Chondrocyte (in vitro differentiated cells): ENCODE results near the gene AGPAT1. TPM values are rescaled to one million over a fixed set of nuclear protein-coding genes. Genes with fewer than 3 reads are reported as not detected.

ENCODE experiments used
- DNase-seq: peaks from one replicate; pipeline ENCODE4 v3.0.0; 2021; ENCODE audit warnings: mixed read lengths, low spot score
- H3K27ac Mint-ChIP-seq: one replicate; pipeline ENCODE4 v1.8.0; 2021; ENCODE audit warnings: mild to moderate bottlenecking, moderate library complexity, mixed read lengths; ENCODE audit not compliant: unreplicated experiment
- H3K27me3 Mint-ChIP-seq: 2 replicates; pipeline ENCODE4 v1.8.0; 2021; ENCODE audit warnings: low read depth, mixed read lengths
- H3K36me3 Mint-ChIP-seq: 2 replicates; pipeline ENCODE4 v1.8.0; 2021; ENCODE audit warnings: low read depth, mixed read lengths
- H3K4me1 Mint-ChIP-seq: 2 replicates; pipeline ENCODE4 v1.8.0; 2021; ENCODE audit warnings: low read depth, mild to moderate bottlenecking, mixed read lengths
- H3K4me3 Mint-ChIP-seq: one replicate; pipeline ENCODE4 v1.8.0; 2021; ENCODE audit warnings: mild to moderate bottlenecking, moderate library complexity, mixed read lengths; ENCODE audit not compliant: unreplicated experiment
- H3K9me3 Mint-ChIP-seq: 2 replicates; pipeline ENCODE4 v1.8.0; 2021; ENCODE audit warnings: low read depth, mixed read lengths
- CTCF ChIP-seq: fragments of 200-600 bp; sonication (generic); IDR thresholded peaks from 2 replicates; pipeline ENCODE4 v1.5.0; 2021; ENCODE audit warnings: antibody characterized with exemption, mild to moderate bottlenecking, moderate library complexity
- long read RNA-seq: library from polyadenylated mRNA; stranded (forward); transcript quantifications from one replicate; pipeline ENCODE4 v2.0.0, GENCODE V29; 2021
- total RNA-seq: library from RNA; stranded (reverse); gene quantifications from 3 replicates; pipeline ENCODE4 v1.2.1, GENCODE V29; 2021

The AGPAT1 gene
- 66.7 to 77.2 TPM (median 67.0 TPM) in 3 replicates for total RNA-seq
- long read RNA-seq, transcript AGPAT1-203 (7 exons, 2,234 nt), result major isoform, 10 of 31 reads
- long read RNA-seq, partial matches to known transcripts, result 7 of 31 reads
- long read RNA-seq, other reads (novel, unspliced or antisense), result 9 of 31 reads

GRCh38 chr6:32175711-32176475 lies at the start of gene AGPAT1:
Gene AGPAT1 (minus strand): TSS chr6:32176084. CDS start chr6:32171496, 4,588 bp downstream.
- Mint-ChIP-seq H3K36me3 (peaks cover 11% of the 10 kb centered on the region), H3K27me3 (no peaks in the 10 kb centered on the region), H3K27ac (peak within 1 kb of the TSS; percentile 94), H3K9me3 (no peaks in the 10 kb centered on the region), H3K4me1 (peaks cover 66% of the 10 kb centered on the region), H3K4me3 (peak within 1 kb of the TSS; percentile 81)
- DNase-seq, result peak; percentile 99
- TF ChIP-seq CTCF, result no peak

GRCh38 chr6:32224696-32225095 lies 48.8 kb upstream of the AGPAT1 start:
- H3K27me3 Mint-ChIP-seq, result peaks cover 11% of the 10 kb centered on the region
- no peaks in the 10 kb centered on the region for H3K9me3 Mint-ChIP-seq
- no peaks in the 10 kb centered on the region for H3K36me3 Mint-ChIP-seq
- H3K4me3 Mint-ChIP-seq, result no peak overlapping the region
- H3K27ac Mint-ChIP-seq, result no peak overlapping the region
- no peak for TF ChIP-seq CTCF
- H3K4me1 Mint-ChIP-seq, result no peaks in the 10 kb centered on the region
- no peak for DNase-seq

GRCh38 chr6:32223258-32224235 lies 47.7 kb upstream of the AGPAT1 start, which contains the start of gene NOTCH4:
Gene NOTCH4 (minus strand): TSS chr6:32224067. CDS start chr6:32223928, 139 bp downstream.
- Mint-ChIP-seq H3K27ac (no peak within 1 kb of the TSS), H3K36me3 (no peaks in the 10 kb centered on the region), H3K9me3 (no peaks in the 10 kb centered on the region)

GRCh38 chr6:32222333-32223230 lies 46.7 kb upstream of the AGPAT1 start:
- H3K9me3 Mint-ChIP-seq, result peaks cover 2% of the 10 kb centered on the region
- no peak overlapping the region for H3K27ac Mint-ChIP-seq
- H3K36me3 Mint-ChIP-seq, result no peaks in the 10 kb centered on the region
- H3K4me1 Mint-ChIP-seq, result no peaks in the 10 kb centered on the region
- TF ChIP-seq CTCF, result no peak
- H3K4me3 Mint-ChIP-seq, result no peak overlapping the region
- peaks cover 20% of the 10 kb centered on the region for H3K27me3 Mint-ChIP-seq
- DNase-seq, result no peak

More at GRCh38 chr6:32223258-32224235, 47.7 kb upstream of the AGPAT1 start, which contains the start of gene NOTCH4:
- Mint-ChIP-seq H3K27me3 (peaks cover 17% of the 10 kb centered on the region), H3K4me1 (no peaks in the 10 kb centered on the region), H3K4me3 (no peak within 1 kb of the TSS)
- TF ChIP-seq CTCF, result no peak
- no peak for DNase-seq
